OCI-LY7 (cell line): ENCODE data around the gene DUS3L.

ENCODE experiments used
- EZH2phosphoT487 ChIP-seq: fragments of 200-600 bp; sonication (generic); IDR thresholded peaks from 2 replicates; pipeline ENCODE4 v1.6.1; 2018; ENCODE audit warnings: low read depth, borderline replicate concordance, mild to moderate bottlenecking, mixed run types, antibody characterized with exemption, low read length, moderate library complexity, mixed read lengths
- TF ChIP-seq, protein P1 (sequence below): fragments of 200-600 bp; sonication (generic); conservative IDR thresholded peaks from 2 replicates; pipeline ENCODE4 v1.5.1; 2014; ENCODE audit warnings: mild to moderate bottlenecking, antibody characterized with exemption, low read length, moderate library complexity, mixed read lengths

DNA sequence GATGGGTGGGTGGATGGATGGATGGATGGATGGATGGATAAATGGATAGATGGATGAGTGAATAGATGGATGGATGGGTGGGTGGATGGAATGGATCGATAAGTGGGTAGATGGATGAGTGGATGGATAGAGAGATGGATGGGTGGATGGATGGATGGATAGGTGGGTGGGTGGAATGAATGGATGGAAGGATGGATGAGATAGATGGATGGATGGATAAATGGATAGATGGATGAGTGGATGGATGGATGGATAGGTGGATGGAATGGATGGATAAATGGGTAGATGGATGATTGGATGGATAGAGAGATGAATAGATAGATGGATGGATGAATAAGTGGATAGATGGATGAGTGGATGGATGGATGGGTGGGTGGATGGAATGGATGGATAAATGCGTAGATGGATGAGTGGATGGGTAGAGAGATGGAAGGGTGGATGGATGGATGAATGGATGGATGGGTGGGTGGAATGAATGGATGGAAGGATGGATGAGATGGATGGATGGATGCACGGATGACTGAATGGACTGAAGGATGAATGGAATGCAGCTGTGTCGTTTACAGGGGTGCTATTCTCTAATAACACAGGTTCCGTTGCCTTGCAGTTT lies 28.2 kb downstream of the DUS3L start:
- TF ChIP-seq, protein P1, sequence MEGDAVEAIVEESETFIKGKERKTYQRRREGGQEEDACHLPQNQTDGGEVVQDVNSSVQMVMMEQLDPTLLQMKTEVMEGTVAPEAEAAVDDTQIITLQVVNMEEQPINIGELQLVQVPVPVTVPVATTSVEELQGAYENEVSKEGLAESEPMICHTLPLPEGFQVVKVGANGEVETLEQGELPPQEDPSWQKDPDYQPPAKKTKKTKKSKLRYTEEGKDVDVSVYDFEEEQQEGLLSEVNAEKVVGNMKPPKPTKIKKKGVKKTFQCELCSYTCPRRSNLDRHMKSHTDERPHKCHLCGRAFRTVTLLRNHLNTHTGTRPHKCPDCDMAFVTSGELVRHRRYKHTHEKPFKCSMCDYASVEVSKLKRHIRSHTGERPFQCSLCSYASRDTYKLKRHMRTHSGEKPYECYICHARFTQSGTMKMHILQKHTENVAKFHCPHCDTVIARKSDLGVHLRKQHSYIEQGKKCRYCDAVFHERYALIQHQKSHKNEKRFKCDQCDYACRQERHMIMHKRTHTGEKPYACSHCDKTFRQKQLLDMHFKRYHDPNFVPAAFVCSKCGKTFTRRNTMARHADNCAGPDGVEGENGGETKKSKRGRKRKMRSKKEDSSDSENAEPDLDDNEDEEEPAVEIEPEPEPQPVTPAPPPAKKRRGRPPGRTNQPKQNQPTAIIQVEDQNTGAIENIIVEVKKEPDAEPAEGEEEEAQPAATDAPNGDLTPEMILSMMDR: no peak
- no peak for TF ChIP-seq EZH2phosphoT487
